LNCAP (cell line): Measurements from ENCODE around the gene TTYH3.

Experiments used
- TF ChIP-seq, protein P1 (sequence below): fragments of 450-650 bp; IDR thresholded peaks from 2 replicates; pipeline ENCODE4 v1.5.1; 2017; ENCODE audit warnings: mild to moderate bottlenecking

Gene TTYH3

DNA sequence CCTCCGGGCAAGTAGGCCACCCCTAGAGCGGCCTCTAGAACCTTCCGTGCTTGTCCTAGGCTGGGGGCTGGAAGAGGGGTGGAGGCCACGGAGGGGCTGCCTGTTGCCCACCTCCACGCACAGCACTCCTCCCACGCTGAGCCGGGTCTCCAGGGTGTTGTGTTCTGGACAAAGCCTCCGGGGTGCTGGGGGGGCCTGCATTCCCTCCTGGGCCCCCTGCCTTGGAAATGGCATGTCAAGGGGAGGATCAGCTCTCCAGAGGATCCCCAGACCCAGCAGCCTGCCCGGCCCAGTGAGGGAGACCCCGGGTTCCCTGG lies 8.1 kb upstream of the TTYH3 start:
- TF ChIP-seq, protein P1, sequence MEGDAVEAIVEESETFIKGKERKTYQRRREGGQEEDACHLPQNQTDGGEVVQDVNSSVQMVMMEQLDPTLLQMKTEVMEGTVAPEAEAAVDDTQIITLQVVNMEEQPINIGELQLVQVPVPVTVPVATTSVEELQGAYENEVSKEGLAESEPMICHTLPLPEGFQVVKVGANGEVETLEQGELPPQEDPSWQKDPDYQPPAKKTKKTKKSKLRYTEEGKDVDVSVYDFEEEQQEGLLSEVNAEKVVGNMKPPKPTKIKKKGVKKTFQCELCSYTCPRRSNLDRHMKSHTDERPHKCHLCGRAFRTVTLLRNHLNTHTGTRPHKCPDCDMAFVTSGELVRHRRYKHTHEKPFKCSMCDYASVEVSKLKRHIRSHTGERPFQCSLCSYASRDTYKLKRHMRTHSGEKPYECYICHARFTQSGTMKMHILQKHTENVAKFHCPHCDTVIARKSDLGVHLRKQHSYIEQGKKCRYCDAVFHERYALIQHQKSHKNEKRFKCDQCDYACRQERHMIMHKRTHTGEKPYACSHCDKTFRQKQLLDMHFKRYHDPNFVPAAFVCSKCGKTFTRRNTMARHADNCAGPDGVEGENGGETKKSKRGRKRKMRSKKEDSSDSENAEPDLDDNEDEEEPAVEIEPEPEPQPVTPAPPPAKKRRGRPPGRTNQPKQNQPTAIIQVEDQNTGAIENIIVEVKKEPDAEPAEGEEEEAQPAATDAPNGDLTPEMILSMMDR = no peak

DNA sequence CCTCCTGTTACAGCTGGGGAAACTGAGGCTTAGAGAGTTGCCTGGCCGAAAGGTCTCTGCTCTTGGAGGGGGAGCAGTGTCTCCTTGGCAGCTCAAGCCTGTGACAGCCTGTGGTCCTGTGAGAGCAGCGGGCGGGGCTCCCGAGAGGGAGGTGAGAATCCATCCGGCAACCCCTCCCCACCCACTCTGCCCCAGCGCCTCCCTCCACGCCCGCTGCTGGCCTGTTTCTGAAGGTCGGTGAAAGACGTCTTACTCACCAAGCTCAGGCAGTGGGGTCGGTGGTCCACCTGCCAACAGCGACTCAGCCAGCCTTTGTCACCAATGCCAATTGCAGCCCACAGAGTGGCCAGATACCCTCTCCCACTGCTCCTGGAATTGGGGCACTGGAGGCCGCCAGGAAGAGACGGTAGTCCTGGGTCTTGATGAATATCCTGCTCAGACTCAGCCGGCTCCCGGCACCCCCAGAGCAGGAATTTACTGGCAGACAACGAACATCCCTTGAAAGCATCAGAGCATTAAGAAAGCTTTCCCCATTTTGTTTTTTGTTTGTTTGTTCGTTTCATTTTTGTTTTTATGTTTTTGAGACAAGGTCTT lies 7.4 kb upstream of the TTYH3 start:
- TF ChIP-seq, protein P1 = no peak

DNA sequence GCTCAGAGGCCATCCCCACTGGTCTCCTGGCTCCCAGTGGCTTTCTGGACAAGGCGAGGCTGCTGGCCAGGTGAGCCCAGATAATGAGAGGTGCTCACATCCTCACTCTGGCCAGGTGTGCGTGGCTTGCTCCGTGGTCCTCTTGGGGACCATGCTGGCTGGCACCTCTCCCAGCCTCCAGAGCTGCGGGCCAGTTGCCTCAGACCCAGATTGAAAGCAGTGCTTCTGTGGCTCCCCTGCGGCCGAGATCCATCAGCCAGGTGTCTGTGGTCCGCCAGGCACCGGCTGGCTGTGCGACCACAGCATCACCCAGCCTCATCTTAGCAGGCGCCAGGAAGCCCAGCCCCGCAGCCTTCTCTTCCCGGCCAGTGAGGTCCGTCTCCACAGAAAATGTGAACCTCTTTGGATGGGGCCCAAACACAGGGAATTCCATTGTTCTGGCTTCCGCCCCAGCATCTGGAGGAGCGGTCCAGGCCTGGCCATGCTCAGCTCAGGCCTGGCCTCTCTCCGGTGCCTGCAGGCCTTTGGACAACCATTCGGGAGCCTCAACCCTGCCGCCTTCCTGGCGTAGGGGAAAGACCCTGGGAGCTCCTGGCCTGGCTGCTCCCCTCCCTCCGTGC lies 5.2 kb upstream of the TTYH3 start:
- TF ChIP-seq, protein P1 = no peak

DNA sequence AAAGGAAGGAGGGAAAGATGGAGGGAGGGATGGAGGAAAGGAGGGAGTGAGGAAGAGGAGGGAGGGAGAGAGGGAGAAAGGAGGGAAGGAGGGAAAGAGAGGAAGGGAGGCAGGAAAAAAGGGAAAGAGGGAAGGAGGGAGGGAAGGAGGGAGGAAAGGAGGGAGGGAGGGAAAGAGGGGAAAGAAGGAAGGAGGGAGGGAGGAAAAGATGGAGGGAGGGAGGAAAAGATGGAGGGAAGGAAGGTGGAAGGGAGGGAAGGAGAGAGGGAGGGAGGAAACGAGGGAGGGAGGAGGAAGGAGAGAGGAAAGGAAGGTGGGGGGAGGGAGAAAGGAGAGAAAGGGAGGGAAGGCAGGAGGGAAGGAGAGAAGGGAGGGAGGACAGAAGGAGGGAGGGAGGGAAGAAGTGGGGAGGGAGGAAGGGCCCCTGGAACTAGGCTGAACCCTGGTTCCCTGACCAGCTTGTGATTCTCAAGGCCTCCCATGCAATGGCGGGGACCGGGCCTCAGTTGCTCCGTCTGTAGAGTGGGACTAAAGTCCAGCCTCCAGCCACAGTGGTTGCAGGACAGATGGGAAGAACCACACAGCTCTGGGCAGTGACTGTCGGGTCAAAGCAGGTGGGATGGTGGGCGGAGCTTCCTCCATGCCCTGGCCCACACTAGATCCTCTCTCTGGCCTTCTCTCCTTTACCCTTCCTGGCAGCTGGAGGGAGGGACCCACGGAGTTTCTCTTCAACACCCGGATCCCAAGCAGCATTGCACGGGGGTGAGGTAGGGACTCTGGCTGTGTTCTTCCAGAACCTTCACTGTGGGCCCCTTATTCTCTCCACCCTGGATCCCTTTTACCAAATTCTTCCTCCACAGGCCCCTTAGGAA lies 4.3 kb upstream of the TTYH3 start:
- TF ChIP-seq, protein P1 = no peak

DNA sequence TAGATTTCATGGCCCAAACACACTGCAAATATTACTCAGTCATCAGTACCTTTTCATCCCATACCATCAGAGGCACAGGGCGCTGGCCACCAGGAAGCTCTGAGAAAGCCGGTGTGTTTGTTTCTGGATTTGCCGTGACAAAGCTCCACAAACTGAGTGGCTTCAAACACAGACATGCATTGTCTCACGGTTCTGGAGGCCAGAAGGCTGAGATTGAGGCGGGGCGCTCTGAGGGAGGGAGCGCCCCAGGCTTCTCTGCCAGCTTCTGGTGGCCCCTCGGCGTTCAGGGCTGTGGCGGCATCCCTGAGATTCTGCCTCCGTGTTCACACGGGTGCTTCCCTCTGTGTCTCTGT lies 3.7 kb upstream of the TTYH3 start:
- TF ChIP-seq, protein P1 = no peak

DNA sequence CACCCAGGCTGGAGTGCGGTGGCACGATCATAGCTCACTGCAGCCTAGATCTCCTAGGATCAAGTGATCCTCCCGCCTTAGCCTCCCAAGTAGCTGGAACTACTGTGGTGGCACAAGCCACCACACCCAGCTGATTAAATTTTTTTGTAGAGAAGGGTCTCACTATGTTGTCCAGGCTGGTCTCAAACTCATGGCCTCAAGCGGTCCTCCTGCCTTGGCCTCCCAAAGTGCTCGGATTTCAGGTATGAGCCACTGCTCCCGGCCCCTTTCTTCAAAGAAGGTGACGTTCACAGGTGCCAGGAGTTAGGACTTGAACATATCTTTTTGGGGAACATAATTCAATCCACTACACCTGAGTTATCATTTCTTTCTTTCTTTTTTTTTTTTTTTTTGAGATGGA lies 2.9 kb upstream of the TTYH3 start:
- TF ChIP-seq, protein P1 = no peak

DNA sequence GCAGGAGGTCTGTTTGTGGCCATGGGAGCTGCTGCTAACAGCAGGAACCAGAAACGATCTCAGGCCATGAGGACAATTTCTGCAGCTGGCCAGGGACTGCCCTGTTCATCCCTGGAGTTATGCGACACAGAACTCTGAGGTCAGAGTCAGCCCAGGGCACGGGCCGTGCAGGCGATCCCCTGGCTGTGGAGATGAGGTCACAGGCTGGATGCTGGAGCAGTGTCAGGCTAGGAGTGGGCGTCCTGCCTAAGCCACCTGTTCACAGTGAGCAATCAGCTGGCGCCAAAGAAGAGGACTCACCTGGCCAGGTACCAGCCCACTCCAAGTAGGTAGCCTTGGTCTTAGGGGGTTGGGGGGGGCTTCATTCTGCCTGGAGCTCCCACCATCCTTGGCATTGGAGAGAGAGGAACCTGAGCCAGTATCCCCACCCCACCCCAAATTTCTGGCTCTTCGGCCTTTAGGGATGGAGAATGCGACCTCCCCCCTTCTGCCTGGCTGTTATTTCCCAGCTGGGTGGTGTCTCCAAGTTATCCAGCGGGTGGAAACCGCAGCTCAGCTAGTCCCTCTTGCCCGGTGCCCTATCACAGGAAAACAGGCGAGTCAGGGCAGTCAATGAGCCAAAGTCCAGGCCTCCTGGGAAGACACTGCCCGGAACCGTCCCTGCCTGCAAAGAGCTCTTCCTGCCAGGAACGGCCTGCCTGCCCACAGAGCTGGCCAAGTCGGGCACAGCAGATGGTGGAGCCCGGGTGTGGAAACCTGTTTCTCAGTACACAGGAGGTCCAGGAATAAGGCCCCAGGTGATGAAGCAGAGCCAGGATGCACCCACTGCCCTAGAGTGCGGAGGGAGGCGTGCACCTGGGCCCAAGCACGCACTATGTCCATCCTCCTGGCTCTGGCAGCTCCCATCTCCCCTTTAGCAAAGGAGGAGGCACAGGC lies 1.8 kb upstream of the TTYH3 start:
- TF ChIP-seq, protein P1 = no peak
